ENCODE results near the gene ABCB11.
"Not testable (repeated sequence)": the region's sequence is repeated elsewhere in the genome, so short reads cannot be mapped to it uniquely, and the experiment has no call there.

ABCB11 gene

GRCh38 chr2:169035887-169036286 is 4.8 kb upstream of the ABCB11 start:
- H3K4me3 Mint-ChIP-seq: no peak overlapping the region

DNA sequence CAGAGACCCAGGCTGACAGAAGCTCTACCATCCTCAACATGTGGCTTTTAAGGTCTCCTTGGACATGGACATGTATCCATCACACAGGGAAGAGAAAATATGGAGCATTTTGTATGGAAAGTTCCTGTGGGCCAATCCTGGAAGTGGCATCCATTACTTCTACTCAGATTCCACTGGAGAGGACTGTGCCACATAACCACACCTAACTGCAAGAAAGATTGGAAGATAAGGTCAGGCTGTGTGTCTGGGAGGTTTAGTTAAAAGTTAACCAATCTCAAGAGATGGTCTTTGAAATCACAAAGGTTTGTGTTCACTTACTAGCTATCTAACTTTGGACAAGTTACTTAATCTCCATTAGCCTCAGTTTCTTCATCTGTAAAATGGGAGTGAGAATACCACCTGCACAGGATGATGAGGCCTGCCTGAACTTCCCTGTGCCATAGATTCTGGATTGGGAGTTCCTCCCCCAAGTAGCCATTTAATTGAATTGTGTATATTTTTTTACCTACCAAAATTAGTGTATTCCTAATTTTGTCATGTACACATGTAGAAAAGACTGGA is 3.9 kb upstream of the ABCB11 start:
- Mint-ChIP-seq H3K4me3 (no peak overlapping the region), H3K9me3 (peaks cover 10% of the 10 kb centered on the region), H3K4me1 (peaks cover 32% of the 10 kb centered on the region), H3K27me3 (no peaks in the 10 kb centered on the region), H3K36me3 (ENCODE audit: insufficient read depth) (no peaks in the 10 kb centered on the region), H3K27ac (ENCODE audit: low read depth) (no peak overlapping the region)
- DNase-seq (ENCODE audit: low spot score in 2 of 2) (no peak), ATAC-seq (replicated peaks; ENCODE audit: extremely low read depth, poor library complexity, severe bottlenecking) (no peak)

More at GRCh38 chr2:169035887-169036286, 4.8 kb upstream of the ABCB11 start:
- no peak overlapping the region for H3K27ac Mint-ChIP-seq (ENCODE audit: low read depth)
- H3K4me1 Mint-ChIP-seq: peaks cover 39% of the 10 kb centered on the region
- H3K9me3 Mint-ChIP-seq: peaks cover 10% of the 10 kb centered on the region
- H3K27me3 Mint-ChIP-seq: no peaks in the 10 kb centered on the region
- no peaks in the 10 kb centered on the region for H3K36me3 Mint-ChIP-seq (ENCODE audit: insufficient read depth)
- DNase-seq (ENCODE audit: low spot score in 2 of 2): no peak
- ATAC-seq (replicated peaks; ENCODE audit: extremely low read depth, poor library complexity, severe bottlenecking): no peak

DNA sequence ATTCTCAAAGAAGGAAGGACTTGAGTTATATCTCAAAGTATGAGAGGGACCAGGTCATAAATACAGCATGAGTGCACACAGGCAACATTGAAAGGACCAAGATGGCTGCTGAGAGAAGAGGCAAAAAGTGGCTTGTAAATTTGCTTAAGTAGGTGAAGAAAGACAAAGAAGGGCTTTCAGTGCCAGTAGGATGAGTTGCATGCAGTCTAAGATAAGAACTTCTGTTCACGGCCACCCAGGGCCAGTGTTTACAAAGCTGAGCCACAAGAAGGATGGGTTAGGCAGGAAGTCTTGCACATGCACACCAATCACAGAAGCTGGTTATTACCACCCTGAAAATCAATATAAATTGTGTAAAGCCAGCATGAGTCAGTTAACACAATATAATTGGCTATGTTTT is 3.1 kb upstream of the ABCB11 start:
- H3K4me1 Mint-ChIP-seq: peaks cover 26% of the 10 kb centered on the region
- no peaks in the 10 kb centered on the region for H3K27me3 Mint-ChIP-seq
- no peaks in the 10 kb centered on the region for H3K36me3 Mint-ChIP-seq (ENCODE audit: insufficient read depth)
- H3K9me3 Mint-ChIP-seq: peaks cover 10% of the 10 kb centered on the region
- ATAC-seq (replicated peaks; ENCODE audit: extremely low read depth, poor library complexity, severe bottlenecking) (peak; percentile 49), DNase-seq (ENCODE audit: low spot score in 2 of 2) (no peak)
- peak overlapping the region; percentile 15 for H3K27ac Mint-ChIP-seq (ENCODE audit: low read depth)
- H3K4me3 Mint-ChIP-seq: no peak overlapping the region

DNA sequence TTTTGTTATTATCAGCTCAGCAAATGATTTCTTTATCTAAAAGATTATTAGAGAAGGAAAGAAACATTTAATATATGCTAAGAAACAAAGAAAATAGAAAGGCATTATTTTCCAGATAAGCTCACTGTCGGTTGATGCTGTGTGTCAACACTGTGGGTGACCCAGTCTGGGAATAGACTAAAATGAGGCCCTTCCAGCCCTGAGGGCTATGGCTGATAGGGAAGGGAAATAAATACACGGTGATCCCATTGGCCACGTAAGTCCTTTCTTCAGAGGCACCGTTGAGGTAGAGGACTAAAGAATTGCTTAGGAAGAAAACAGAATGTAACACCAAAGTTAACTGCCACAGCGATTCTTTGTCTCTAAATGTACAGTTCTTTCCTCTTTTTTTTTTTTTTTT is 1.8 kb downstream of the ABCB11 start:
- DNase-seq (ENCODE audit: low spot score in 2 of 2) (no peak), ATAC-seq (replicated peaks; ENCODE audit: extremely low read depth, poor library complexity, severe bottlenecking) (no peak)
- Mint-ChIP-seq H3K36me3 (ENCODE audit: insufficient read depth) (no peaks in the 10 kb centered on the region), H3K27me3 (no peaks in the 10 kb centered on the region), H3K4me1 (peaks cover 23% of the 10 kb centered on the region), H3K27ac (ENCODE audit: low read depth) (no peak overlapping the region), H3K4me3 (no peak overlapping the region), H3K9me3 (peaks cover 5% of the 10 kb centered on the region)

GRCh38 chr2:169027234-169027633 is 3.9 kb downstream of the ABCB11 start:
- Mint-ChIP-seq H3K4me3 (no peak overlapping the region), H3K27ac (ENCODE audit: low read depth) (no peak overlapping the region), H3K9me3 (no peaks in the 10 kb centered on the region), H3K36me3 (ENCODE audit: insufficient read depth) (no peaks in the 10 kb centered on the region), H3K4me1 (peaks cover 12% of the 10 kb centered on the region), H3K27me3 (no peaks in the 10 kb centered on the region)
- no peak for ATAC-seq (replicated peaks; ENCODE audit: extremely low read depth, poor library complexity, severe bottlenecking)
- DNase-seq (ENCODE audit: low spot score in 2 of 2): no peak

DNA sequence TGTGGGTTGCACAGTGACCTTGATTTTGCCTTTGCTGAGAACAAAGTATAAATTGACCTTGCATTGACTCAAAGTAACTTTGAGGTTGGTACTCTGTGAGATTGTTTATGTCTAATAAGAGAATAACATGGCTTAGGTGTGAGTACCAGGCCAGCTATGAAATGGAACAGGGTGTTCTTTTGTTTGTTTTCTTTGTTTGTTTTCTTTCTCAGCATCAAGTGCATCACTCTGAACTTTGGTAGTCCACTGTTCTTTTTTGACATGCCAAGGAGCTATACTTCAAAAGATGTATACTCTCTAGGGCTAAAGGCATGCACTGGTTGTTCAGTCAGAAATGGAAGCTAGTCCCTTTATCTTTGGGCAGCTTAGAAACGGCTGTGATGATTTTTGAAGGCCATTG is 5.1 kb downstream of the ABCB11 start:
- no peak overlapping the region for H3K27ac Mint-ChIP-seq (ENCODE audit: low read depth)
- no peak overlapping the region for H3K4me3 Mint-ChIP-seq
- ATAC-seq (replicated peaks; ENCODE audit: extremely low read depth, poor library complexity, severe bottlenecking) (no peak), DNase-seq (ENCODE audit: low spot score in 2 of 2) (no peak)
- no peaks in the 10 kb centered on the region for H3K27me3 Mint-ChIP-seq
- H3K36me3 Mint-ChIP-seq (ENCODE audit: insufficient read depth): no peaks in the 10 kb centered on the region
- H3K9me3 Mint-ChIP-seq: no peaks in the 10 kb centered on the region
- H3K4me1 Mint-ChIP-seq: peaks cover 12% of the 10 kb centered on the region

DNA sequence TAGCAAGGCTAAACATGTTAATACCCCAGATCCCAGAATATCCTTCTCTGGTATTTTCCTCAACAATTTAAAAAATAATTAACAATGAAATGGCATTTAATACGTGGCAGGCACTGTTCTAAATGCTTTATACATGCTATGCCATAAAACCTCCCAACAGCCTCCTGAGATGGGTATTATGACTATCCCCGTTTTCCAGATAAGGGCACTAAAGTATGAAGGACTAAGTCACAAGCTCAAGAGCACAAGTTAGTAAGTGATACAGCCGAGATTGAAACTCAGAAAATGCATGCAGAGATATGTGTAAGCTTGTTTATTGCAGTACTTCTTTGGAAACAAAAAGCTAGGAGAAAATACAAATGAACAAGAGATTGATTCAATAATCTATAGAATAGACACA is 8.0 kb downstream of the ABCB11 start:
- no peak overlapping the region for H3K27ac Mint-ChIP-seq (ENCODE audit: low read depth)
- no peaks in the 10 kb centered on the region for H3K9me3 Mint-ChIP-seq
- H3K4me1 Mint-ChIP-seq: peaks cover 12% of the 10 kb centered on the region

GRCh38 chr2:169018390-169018789 is 12.7 kb downstream of the ABCB11 start:
- Mint-ChIP-seq H3K36me3 (ENCODE audit: insufficient read depth) (no peaks in the 10 kb centered on the region), H3K9me3 (no peaks in the 10 kb centered on the region), H3K4me1 (peaks cover under 1% of the 10 kb centered on the region), H3K27ac (ENCODE audit: low read depth) (no peak overlapping the region), H3K4me3 (no peak overlapping the region), H3K27me3 (no peaks in the 10 kb centered on the region)
- DNase-seq (ENCODE audit: low spot score in 2 of 2) (no peak), ATAC-seq (replicated peaks; ENCODE audit: extremely low read depth, poor library complexity, severe bottlenecking) (no peak)

More for the DNA sequence above, 8.0 kb downstream of the ABCB11 start:
- Mint-ChIP-seq H3K27me3 (no peaks in the 10 kb centered on the region), H3K4me3 (no peak overlapping the region), H3K36me3 (ENCODE audit: insufficient read depth) (no peaks in the 10 kb centered on the region)
- DNase-seq (ENCODE audit: low spot score in 2 of 2): no peak
- ATAC-seq (replicated peaks; ENCODE audit: extremely low read depth, poor library complexity, severe bottlenecking): no peak

DNA sequence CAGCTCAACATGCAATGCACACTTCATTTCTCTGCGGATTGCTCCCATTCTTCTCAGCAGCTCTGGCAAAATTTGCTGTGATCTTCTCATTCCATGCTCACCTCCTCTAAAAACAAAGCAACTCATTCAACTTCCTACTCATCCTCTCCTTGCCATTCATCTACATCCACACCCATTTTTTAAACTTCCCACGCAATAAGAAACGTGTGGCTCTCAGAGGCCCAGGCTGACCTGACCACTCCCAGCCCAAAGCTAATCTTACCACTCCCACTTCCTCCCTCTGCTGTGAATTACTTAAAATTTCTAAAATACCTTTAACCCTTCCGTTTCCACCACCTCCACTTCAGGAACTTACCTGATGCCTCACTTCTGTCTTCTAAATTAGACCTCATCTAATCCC is 15.2 kb downstream of the ABCB11 start:
- Mint-ChIP-seq H3K27ac (ENCODE audit: low read depth) (no peak overlapping the region), H3K9me3 (no peaks in the 10 kb centered on the region), H3K4me3 (no peak overlapping the region), H3K4me1 (peaks cover 4% of the 10 kb centered on the region), H3K27me3 (no peaks in the 10 kb centered on the region), H3K36me3 (ENCODE audit: insufficient read depth) (no peaks in the 10 kb centered on the region)
- ATAC-seq (replicated peaks; ENCODE audit: extremely low read depth, poor library complexity, severe bottlenecking): no peak
- no peak for DNase-seq (ENCODE audit: low spot score in 2 of 2)

GRCh38 chr2:169014780-169015179 is 16.3 kb downstream of the ABCB11 start:
- no peak overlapping the region for H3K27ac Mint-ChIP-seq (ENCODE audit: low read depth)
- no peaks in the 10 kb centered on the region for H3K36me3 Mint-ChIP-seq (ENCODE audit: insufficient read depth)
- H3K4me3 Mint-ChIP-seq: no peak overlapping the region
- no peaks in the 10 kb centered on the region for H3K9me3 Mint-ChIP-seq
- peaks cover 4% of the 10 kb centered on the region for H3K4me1 Mint-ChIP-seq
- DNase-seq (ENCODE audit: low spot score in 2 of 2) (no peak), ATAC-seq (replicated peaks; ENCODE audit: extremely low read depth, poor library complexity, severe bottlenecking) (no peak)
- no peaks in the 10 kb centered on the region for H3K27me3 Mint-ChIP-seq

DNA sequence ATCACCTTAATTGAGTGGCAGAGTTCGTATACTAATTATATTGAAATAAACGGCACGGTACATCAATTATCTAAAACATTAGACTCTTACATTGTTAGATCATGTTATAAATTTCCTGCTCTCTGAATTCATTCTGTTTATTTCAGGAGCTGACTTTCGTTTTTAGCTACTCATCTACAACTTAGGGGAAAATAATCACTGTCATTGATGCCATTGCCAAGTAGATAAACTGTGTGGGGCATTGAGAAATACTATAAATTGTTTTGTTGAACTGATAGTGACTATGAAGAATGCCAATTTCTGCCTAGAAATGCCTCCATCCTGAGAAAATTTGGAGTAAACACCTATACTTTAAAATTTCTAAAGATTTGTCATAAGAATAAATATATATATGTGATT is 17.5 kb downstream of the ABCB11 start:
- ATAC-seq (replicated peaks; ENCODE audit: extremely low read depth, poor library complexity, severe bottlenecking) (no peak), DNase-seq (ENCODE audit: low spot score in 2 of 2) (no peak)
- Mint-ChIP-seq H3K4me1 (peaks cover 4% of the 10 kb centered on the region), H3K9me3 (no peaks in the 10 kb centered on the region), H3K27ac (ENCODE audit: low read depth) (peak overlapping the region; percentile 60), H3K36me3 (ENCODE audit: insufficient read depth) (no peaks in the 10 kb centered on the region), H3K4me3 (no peak overlapping the region), H3K27me3 (no peaks in the 10 kb centered on the region)

DNA sequence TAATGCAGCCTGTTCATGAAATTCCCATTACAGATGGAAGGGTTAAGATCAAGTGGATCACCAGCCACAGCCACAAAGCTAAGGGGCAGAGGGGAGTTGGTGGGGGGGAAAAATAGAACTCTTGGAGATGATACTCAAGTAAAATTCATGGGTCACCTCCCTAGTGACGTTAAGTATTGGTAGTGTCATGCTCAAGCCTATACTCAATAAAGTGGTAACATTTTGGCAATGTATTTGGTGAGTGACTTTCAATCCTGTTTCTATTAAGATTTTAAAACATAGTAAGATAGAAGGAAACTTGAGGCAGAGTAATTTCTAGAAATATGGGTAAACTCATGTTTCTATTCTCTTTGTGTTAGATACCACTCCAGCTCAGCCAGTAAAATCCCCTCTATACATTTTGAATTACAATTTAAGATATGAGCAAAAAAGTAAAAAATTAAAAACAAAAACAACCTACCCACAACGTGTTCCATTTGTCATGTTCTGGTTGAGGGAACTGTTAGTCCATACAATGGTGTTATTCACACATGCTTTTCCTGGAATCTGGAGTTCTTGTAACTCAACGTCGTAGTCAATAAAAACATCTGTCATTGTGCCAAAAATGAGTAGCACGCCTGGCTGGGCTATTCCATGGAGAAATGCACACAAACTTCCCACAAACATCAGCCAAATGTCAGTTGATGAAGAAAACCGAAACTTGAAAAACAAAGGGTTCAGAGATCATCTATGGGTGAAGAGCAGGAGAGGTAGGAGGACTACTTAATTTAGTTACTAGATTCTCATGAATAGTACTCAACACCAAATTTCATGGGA is 18.1 kb downstream of the ABCB11 start:
- Mint-ChIP-seq H3K36me3 (ENCODE audit: insufficient read depth) (no peaks in the 10 kb centered on the region), H3K27ac (ENCODE audit: low read depth) (peak overlapping the region; percentile 60), H3K27me3 (no peaks in the 10 kb centered on the region), H3K9me3 (no peaks in the 10 kb centered on the region), H3K4me3 (no peak overlapping the region), H3K4me1 (peaks cover 10% of the 10 kb centered on the region)
- DNase-seq (ENCODE audit: low spot score in 2 of 2) (no peak), ATAC-seq (replicated peaks; ENCODE audit: extremely low read depth, poor library complexity, severe bottlenecking) (no peak)

GRCh38 chr2:169012191-169012792 is 18.8 kb downstream of the ABCB11 start:
- not testable (repeated sequence) for H3K4me3 Mint-ChIP-seq; H3K36me3 Mint-ChIP-seq (ENCODE audit: insufficient read depth); ATAC-seq (replicated peaks; ENCODE audit: extremely low read depth, poor library complexity, severe bottlenecking); H3K9me3 Mint-ChIP-seq; DNase-seq (ENCODE audit: low spot score in 2 of 2); H3K27me3 Mint-ChIP-seq; H3K27ac Mint-ChIP-seq (ENCODE audit: low read depth)
- peaks cover 17% of the 10 kb centered on the region for H3K4me1 Mint-ChIP-seq
